ENCODE data around the gene GALNT6. TPM values are rescaled to one million over a fixed set of nuclear protein-coding genes. Genes with fewer than 3 reads are reported as not detected.

Gene GALNT6
- total and polyA plus RNA-seq, 11 donors, result 0.08 to 8.0 (median 0.77) TPM

- H3K4me3 ChIP-seq, result no peak overlapping the region
- WGBS, 4 donors, result 77 to 100% (median 90%) methylated on average over 3 of the region's 3 CpGs
- H3K4me1 ChIP-seq, result peaks cover 0 to 27% (median 4%) of the 10 kb centered on the region in 12 donors
- ATAC-seq, result no peak
- H3K27ac ChIP-seq, result no peak overlapping the region
- no peaks in the 10 kb centered on the region for H3K9me3 ChIP-seq
- H3K27me3 ChIP-seq, result no peaks in the 10 kb centered on the region
- DNase-seq, result no peak
- H3K36me3 ChIP-seq, result peaks cover 0 to 6% (median 0%) of the 10 kb centered on the region in 9 donors
- TF ChIP-seq POLR2A (IDR thresholded peaks at IDR 0.05), result no peak
- TF ChIP-seq CTCF (IDR thresholded peaks at IDR 0.05), result no peak
- intact Hi-C loops (cut with DNase I), result no loop called here
Observed at GRCh38 chr12:51373187-51373586, 18.0 kb downstream of the GALNT6 start.

- Histone ChIP-seq H3K4me1 (peaks cover 0 to 28% (median 4%) of the 10 kb centered on the region in 12 donors), H3K36me3 (peaks cover 0 to 3% (median 0%) of the 10 kb centered on the region in 9 donors), H3K27me3 (no peaks in the 10 kb centered on the region), H3K4me3 (no peak overlapping the region), H3K9me3 (no peaks in the 10 kb centered on the region), H3K27ac (peak overlapping the region in 1 of 12 donors; percentile 41)
- intact Hi-C loops (cut with DNase I), result no loop called here
- WGBS, 4 donors, result 91 to 97% (median 93%) methylated on average over 2 of the region's 2 CpGs
- no peak for ATAC-seq
- TF ChIP-seq CTCF (IDR thresholded peaks at IDR 0.05), result no peak
- no peak for TF ChIP-seq POLR2A (IDR thresholded peaks at IDR 0.05)
- DNase-seq, result no peak
Observed at GRCh38 chr12:51372021-51372420, 19.2 kb downstream of the GALNT6 start.

GRCh38 chr12:51371295-51371953, 19.8 kb downstream of the GALNT6 start:
- intact Hi-C loops (cut with DNase I), result no loop called here
- DNase-seq, result peak in 3 of 5 donors; percentile 36 to 58 (median 37)
- Histone ChIP-seq H3K4me3 (no peak overlapping the region), H3K36me3 (peaks cover 0 to 3% (median 0%) of the 10 kb centered on the region in 9 donors), H3K27me3 (no peaks in the 10 kb centered on the region), H3K27ac (peak overlapping the region in 3 of 12 donors; percentile 4 to 41 (median 17)), H3K4me1 (peaks cover 0 to 28% (median 4%) of the 10 kb centered on the region in 12 donors), H3K9me3 (no peaks in the 10 kb centered on the region)
- 48 to 56% (median 53%) methylated on average over 8 of the region's 8 CpGs for WGBS, 4 donors
- peak; percentile 74 to 93 (median 82) for ATAC-seq
- TF ChIP-seq POLR2A (IDR thresholded peaks at IDR 0.05), result no peak
- no peak for TF ChIP-seq CTCF (IDR thresholded peaks at IDR 0.05)

- ATAC-seq (no peak), DNase-seq (no peak)
- intact Hi-C loops (cut with DNase I), result no loop called here
- Histone ChIP-seq H3K9me3 (no peaks in the 10 kb centered on the region), H3K4me3 (no peak overlapping the region), H3K27me3 (no peaks in the 10 kb centered on the region), H3K4me1 (peaks cover 0 to 28% (median 4%) of the 10 kb centered on the region in 12 donors), H3K27ac (no peak overlapping the region), H3K36me3 (peaks cover 0 to 3% (median 0%) of the 10 kb centered on the region in 9 donors)
- TF ChIP-seq CTCF (IDR thresholded peaks at IDR 0.05) (no peak), POLR2A (IDR thresholded peaks at IDR 0.05) (no peak)
- WGBS, 4 donors, result 95 to 97% (median 96%) methylated on average over 9 of the region's 9 CpGs
Observed at GRCh38 chr12:51370667-51371066, 20.5 kb downstream of the GALNT6 start.

All from heart left ventricle (tissue), 16 donors.